Lung (tissue), 12 donors: ENCODE measurements around the gene ANKRD1. TPM values are rescaled to one million over a fixed set of nuclear protein-coding genes. Genes with fewer than 3 reads are reported as not detected.

ENCODE experiments used
- ATAC-seq: fragments of 200-7000 bp; cut with Tn5 transposase; one replicate; pipeline ENCODE4 v1.9.1; 2020; ENCODE audit warnings: moderate number of reproducible peaks; ENCODE audit not compliant: insufficient read depth, low FRiP score
- DNase-seq, 3 donors: peaks; one replicate each; pipeline ENCODE4 v3.0.0-alpha.2; 2013 to 2017
- H3K27ac ChIP-seq, 2 donors: one replicate each; pipeline ENCODE4 v1.5.1; 2013; ENCODE audit warnings: mild to moderate bottlenecking in 2 of 2, moderate library complexity in 2 of 2, control low read depth in 1 of 2, inconsistent platforms in 1 of 2, low read depth in 1 of 2, low read length in 1 of 2
- H3K27me3 ChIP-seq, 3 donors: one replicate each; pipeline ENCODE4 v1.5.1; 2013; ENCODE audit warnings: low read length in 2 of 3; ENCODE audit not compliant: control insufficient read depth in 3 of 3, insufficient read depth in 3 of 3
- H3K36me3 ChIP-seq, 4 donors: one replicate each; pipeline ENCODE4 v1.5.1; 2013; ENCODE audit warnings: low read length in 4 of 4, mild to moderate bottlenecking in 1 of 4, moderate library complexity in 1 of 4; ENCODE audit not compliant: control insufficient read depth in 4 of 4, insufficient read depth in 4 of 4
- H3K4me1 ChIP-seq, 5 donors: one replicate each; pipeline ENCODE4 v1.5.1; 2013; ENCODE audit warnings: low read length in 5 of 5, mild to moderate bottlenecking in 2 of 5, moderate library complexity in 1 of 5; ENCODE audit not compliant: control insufficient read depth in 5 of 5, insufficient read depth in 5 of 5
- H3K4me3 ChIP-seq: one replicate; pipeline ENCODE4 v1.5.1; 2013; ENCODE audit warnings: mild to moderate bottlenecking, control low read depth, moderate library complexity
- H3K9ac ChIP-seq, 2 donors: one replicate each; pipeline ENCODE4 v1.5.1; 2013; ENCODE audit warnings: low read length in 2 of 2, control low read depth in 1 of 2; ENCODE audit not compliant: insufficient read depth in 1 of 2
- H3K9me3 ChIP-seq, 4 donors: one replicate each; pipeline ENCODE4 v1.5.1; 2013; ENCODE audit warnings: low read length in 3 of 4, mild to moderate bottlenecking in 1 of 4, moderate library complexity in 1 of 4; ENCODE audit not compliant: control insufficient read depth in 4 of 4, insufficient read depth in 3 of 4
- CTCF ChIP-seq: IDR thresholded peaks from 2 replicates; pipeline ENCODE4 v1.5.1; 2012; ENCODE audit warnings: mild to moderate bottlenecking; ENCODE audit errors: control extremely low read depth, extremely low read depth
- WGBS, 2 donors: extraction: QIAGEN DNeasy Blood & Tissue Kit; methylation state at CpG; one replicate each; pipeline ENCODE4 v1.1.7; 2013; 5-methylcytosine and 5-hydroxymethylcytosine counted together
- polyA plus RNA-seq, 2 donors: library from polyadenylated mRNA; stranded (reverse); fragments of 200-250 nt; gene quantifications; one replicate each; pipeline ENCODE4 v1.2.1, GENCODE V29; 2013
- total RNA-seq, 2 donors: library from RNA; depleted of rRNA in 1 of 2; stranded (reverse); fragments of >200 nt in 1 of 2; gene quantifications; one replicate each; pipeline ENCODE4 v1.2.1, GENCODE V29; 2014 to 2021
- donor health status: control.
- donor health status: control.
- donor health status: Bipolar disorder and iron deficiency.
- donor health status: healthy.
- donor health status: DM: yes; HTN: yes; CAD: no.

The ANKRD1 gene
- total and polyA plus RNA-seq, 4 donors, result 5.7 to 105 (median 13.7) TPM

- H3K4me1 ChIP-seq, result peaks cover 0 to 26% (median 12%) of the 10 kb centered on the region in 5 donors
- ATAC-seq, result no peak
- DNase-seq, result peak in 1 of 3 donors; percentile 13
- 61 to 83% methylated on average over 2 of the region's 2 CpGs for WGBS, 2 donors
- H3K27me3 ChIP-seq, result no peaks in the 10 kb centered on the region
- no peaks in the 10 kb centered on the region for H3K9me3 ChIP-seq
- TF ChIP-seq CTCF, result no peak
- H3K27ac ChIP-seq, result peak overlapping the region in 1 of 2 donors; percentile 49
- H3K9ac ChIP-seq, result no peak overlapping the region
- H3K4me3 ChIP-seq, result no peak overlapping the region
- no peaks in the 10 kb centered on the region for H3K36me3 ChIP-seq
These were observed 44.8 kb upstream of the ANKRD1 start for GRCh38 chr10:90965720-90966119.

GRCh38 chr10:90964781-90965465 lies 44.0 kb upstream of the ANKRD1 start:
- no peak overlapping the region for H3K4me3 ChIP-seq
- WGBS, 2 donors, result 68 to 93% methylated on average over 1 of the region's 1 CpG
- no peaks in the 10 kb centered on the region for H3K9me3 ChIP-seq
- no peak for TF ChIP-seq CTCF
- peak overlapping the region in 1 of 2 donors; percentile 48 for H3K27ac ChIP-seq
- peaks cover 0 to 26% (median 12%) of the 10 kb centered on the region in 5 donors for H3K4me1 ChIP-seq
- H3K27me3 ChIP-seq, result no peaks in the 10 kb centered on the region
- no peak overlapping the region for H3K9ac ChIP-seq
- ATAC-seq (no peak), DNase-seq (peak in 2 of 3 donors; percentile 59 to 86)
- H3K36me3 ChIP-seq, result no peaks in the 10 kb centered on the region

GRCh38 chr10:90963331-90963730 lies 42.4 kb upstream of the ANKRD1 start:
- ATAC-seq (no peak), DNase-seq (no peak)
- 86 to 87% methylated on average over 2 of the region's 2 CpGs for WGBS, 2 donors
- Histone ChIP-seq H3K4me1 (peaks cover 0 to 23% (median 12%) of the 10 kb centered on the region in 5 donors), H3K36me3 (no peaks in the 10 kb centered on the region), H3K4me3 (no peak overlapping the region), H3K9me3 (no peaks in the 10 kb centered on the region), H3K27ac (no peak overlapping the region), H3K9ac (no peak overlapping the region), H3K27me3 (no peaks in the 10 kb centered on the region)
- TF ChIP-seq CTCF, result no peak
